HEK293 (cell line): ENCODE data around the gene NPHP4.

Experiments used
- SP2 ChIP-seq: fragments of 450-650 bp; formaldehyde crosslinking; IDR thresholded peaks from 2 replicates; pipeline ENCODE4 v1.5.1; 2016; ENCODE audit warnings: missing biosample characterization, missing genetic modification characterization
- ZNF26 ChIP-seq: fragments of 450-650 bp; formaldehyde crosslinking; IDR thresholded peaks from 2 replicates; pipeline ENCODE4 v1.5.1; 2016; ENCODE audit warnings: missing biosample characterization, missing genetic modification characterization
- ZNF362 ChIP-seq: fragments of 450-650 bp; formaldehyde crosslinking; IDR thresholded peaks from 2 replicates; pipeline ENCODE4 v1.5.1; 2016; ENCODE audit warnings: missing biosample characterization, missing genetic modification characterization
- TF ChIP-seq, protein P1 (sequence below): fragments of 450-650 bp; formaldehyde crosslinking; IDR thresholded peaks from 2 replicates; pipeline ENCODE4 v1.5.1; 2016; ENCODE audit warnings: missing biosample characterization, missing genetic modification characterization

DNA sequence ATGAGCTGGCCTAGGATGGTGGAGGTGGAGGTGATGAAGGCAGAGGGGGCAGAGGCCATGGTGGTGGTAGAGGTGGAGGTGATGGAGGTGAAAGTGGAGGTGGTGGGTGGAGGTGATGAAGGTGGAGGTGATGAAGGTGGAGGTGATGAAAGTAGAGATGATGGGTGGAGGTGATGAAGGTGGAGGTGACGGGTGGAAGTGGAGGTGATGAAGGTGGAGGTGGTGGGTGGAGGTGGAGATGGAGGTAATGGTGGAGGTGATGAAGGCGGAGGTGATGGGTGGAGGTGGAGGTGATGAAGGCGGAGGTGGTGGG lies 19.7 kb upstream of the NPHP4 start:
- TF ChIP-seq ZNF26 (no peak), ZNF362 (no peak), SP2 (tag by site-specific recombination) (no peak)
- TF ChIP-seq, protein P1, sequence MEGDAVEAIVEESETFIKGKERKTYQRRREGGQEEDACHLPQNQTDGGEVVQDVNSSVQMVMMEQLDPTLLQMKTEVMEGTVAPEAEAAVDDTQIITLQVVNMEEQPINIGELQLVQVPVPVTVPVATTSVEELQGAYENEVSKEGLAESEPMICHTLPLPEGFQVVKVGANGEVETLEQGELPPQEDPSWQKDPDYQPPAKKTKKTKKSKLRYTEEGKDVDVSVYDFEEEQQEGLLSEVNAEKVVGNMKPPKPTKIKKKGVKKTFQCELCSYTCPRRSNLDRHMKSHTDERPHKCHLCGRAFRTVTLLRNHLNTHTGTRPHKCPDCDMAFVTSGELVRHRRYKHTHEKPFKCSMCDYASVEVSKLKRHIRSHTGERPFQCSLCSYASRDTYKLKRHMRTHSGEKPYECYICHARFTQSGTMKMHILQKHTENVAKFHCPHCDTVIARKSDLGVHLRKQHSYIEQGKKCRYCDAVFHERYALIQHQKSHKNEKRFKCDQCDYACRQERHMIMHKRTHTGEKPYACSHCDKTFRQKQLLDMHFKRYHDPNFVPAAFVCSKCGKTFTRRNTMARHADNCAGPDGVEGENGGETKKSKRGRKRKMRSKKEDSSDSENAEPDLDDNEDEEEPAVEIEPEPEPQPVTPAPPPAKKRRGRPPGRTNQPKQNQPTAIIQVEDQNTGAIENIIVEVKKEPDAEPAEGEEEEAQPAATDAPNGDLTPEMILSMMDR (tag by site-specific recombination), result no peak
